Measurements from ENCODE around the gene LIM2.
A peak's percentile ranks its signal among the peaks of the same experiment; 100 is the strongest.
"Not testable (repeated sequence)": the region's sequence is repeated elsewhere in the genome, so short reads cannot be mapped to it uniquely, and the experiment has no call there.

Gene LIM2

GRCh38 chr19:51422053-51422448, 34.3 kb upstream of the LIM2 start:
- DNase-seq (ENCODE audit: extremely low spot score) = peak; percentile 89
- POLR2A ChIA-PET = interaction anchor here (0.5 kb wide), 1 partner anchor 149 kb away, joined by 3 read pairs; the partner anchor contains the start of gene ZNF175
- CTCF ChIA-PET = interaction anchor here (0.5 to 1.0 kb wide), 5 partner anchors 16 to 227 kb away, joined by 3 to 5 read pairs (median 3); no protein-coding TSS in a partner anchor
- TF ChIP-seq, protein P1, sequence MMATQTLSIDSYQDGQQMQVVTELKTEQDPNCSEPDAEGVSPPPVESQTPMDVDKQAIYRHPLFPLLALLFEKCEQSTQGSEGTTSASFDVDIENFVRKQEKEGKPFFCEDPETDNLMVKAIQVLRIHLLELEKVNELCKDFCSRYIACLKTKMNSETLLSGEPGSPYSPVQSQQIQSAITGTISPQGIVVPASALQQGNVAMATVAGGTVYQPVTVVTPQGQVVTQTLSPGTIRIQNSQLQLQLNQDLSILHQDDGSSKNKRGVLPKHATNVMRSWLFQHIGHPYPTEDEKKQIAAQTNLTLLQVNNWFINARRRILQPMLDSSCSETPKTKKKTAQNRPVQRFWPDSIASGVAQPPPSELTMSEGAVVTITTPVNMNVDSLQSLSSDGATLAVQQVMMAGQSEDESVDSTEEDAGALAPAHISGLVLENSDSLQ (IDR thresholded peaks at IDR 0.05) = no peak
- TF ChIP-seq SUZ12 (IDR thresholded peaks at IDR 0.05) (no peak), NFRKB (IDR thresholded peaks at IDR 0.05) (no peak), FOXK2 (IDR thresholded peaks at IDR 0.05) (no peak), CTBP1 (IDR thresholded peaks at IDR 0.05; ENCODE audit: borderline replicate concordance) (no peak), ZNF384 (IDR thresholded peaks at IDR 0.05) (no peak), SP1 (IDR thresholded peaks at IDR 0.05) (no peak), LEF1 (IDR thresholded peaks at IDR 0.05; ENCODE audit: borderline replicate concordance) (no peak), ARNT (IDR thresholded peaks at IDR 0.05) (no peak), FOXA1 (IDR thresholded peaks at IDR 0.05) (no peak), TARDBP (IDR thresholded peaks at IDR 0.05) (no peak), L3MBTL2 (conservative IDR thresholded peaks at IDR 0.05) (no peak), FOXM1 (IDR thresholded peaks at IDR 0.05; ENCODE audit: borderline replicate concordance) (no peak), BHLHE40 (IDR thresholded peaks at IDR 0.05; ENCODE audit: borderline replicate concordance) (no peak)

DNA sequence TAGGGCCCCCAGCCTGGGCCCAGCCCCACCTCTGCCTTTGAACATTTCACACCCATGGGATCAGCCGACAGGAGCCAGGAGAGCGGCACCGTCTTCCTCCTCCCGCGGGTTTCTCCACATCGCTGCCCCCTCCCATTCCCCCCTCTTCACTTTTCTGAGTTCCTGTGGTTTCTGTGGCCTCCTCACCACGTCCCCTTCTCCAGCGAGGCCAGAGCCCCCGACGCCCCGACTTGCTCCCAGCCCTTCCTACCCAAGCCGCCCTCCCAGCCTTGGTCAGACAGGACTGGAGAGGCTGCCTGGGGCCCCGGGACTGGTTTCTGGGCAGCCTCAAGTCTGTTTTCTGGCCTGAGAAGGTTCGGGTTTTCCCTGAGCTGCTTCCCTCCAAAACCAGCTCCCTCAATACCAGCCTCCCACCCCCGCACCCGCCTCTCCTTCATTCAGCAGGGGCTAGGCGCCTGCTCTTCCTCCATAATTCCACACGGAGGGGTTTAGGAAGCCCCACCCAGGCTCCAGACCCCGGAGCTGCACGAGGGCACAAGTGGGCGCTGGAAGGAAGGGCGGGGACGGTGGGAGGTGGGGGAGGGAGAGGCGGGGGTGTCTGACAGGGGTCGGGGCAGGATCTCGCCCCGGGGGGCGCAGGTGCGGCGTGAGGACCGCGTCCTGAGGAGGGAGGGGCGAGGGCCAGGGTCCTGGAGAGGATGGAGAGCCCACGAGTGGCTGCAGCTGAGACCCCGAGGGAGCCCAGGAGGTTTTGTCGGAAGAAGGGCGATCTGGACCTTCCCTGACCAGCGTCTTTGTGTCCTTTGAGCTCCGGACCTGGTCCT, 33.7 kb upstream of the LIM2 start:
- CTCF ChIA-PET = interaction anchor here (0.5 to 1.0 kb wide), 5 partner anchors 17 to 227 kb away, joined by 3 to 5 read pairs (median 3); no protein-coding TSS in a partner anchor
- POLR2A ChIA-PET = interaction anchor here (0.5 kb wide), 1 partner anchor 150 kb away, joined by 3 read pairs; the partner anchor contains the start of gene ZNF175
- no peak for TF ChIP-seq NFRKB (IDR thresholded peaks at IDR 0.05)
- no peak for DNase-seq (ENCODE audit: extremely low spot score)

DNA sequence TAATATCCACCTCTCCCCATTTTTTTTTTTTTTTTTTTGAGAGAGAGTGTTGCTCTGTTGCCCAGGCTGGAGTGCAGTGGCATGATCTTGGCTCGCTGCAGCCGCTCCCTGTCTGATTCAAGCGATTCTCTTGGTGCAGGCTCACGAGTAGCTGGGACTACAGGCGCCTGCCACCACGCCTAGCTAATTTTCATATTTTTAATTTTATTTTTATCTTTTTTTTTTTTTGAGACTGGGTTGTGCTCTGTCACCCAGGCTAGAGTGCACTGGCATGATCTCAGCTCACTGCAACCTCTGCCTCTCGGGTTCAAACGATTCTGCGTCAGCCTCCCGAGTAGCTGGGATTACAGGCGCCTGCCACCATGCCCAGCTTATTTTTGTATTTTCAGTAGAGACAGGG, 32.7 kb upstream of the LIM2 start:
- ChIA-PET POLR2A (interaction anchor here (1.5 kb wide), 1 partner anchor 174 kb away, joined by 4 read pairs; no protein-coding TSS in a partner anchor), CTCF (interaction anchor here (0.7 kb wide), 1 partner anchor 19 kb away, joined by 3 read pairs; no protein-coding TSS in a partner anchor)
- DNase-seq (ENCODE audit: extremely low spot score) = not testable (repeated sequence)

DNA sequence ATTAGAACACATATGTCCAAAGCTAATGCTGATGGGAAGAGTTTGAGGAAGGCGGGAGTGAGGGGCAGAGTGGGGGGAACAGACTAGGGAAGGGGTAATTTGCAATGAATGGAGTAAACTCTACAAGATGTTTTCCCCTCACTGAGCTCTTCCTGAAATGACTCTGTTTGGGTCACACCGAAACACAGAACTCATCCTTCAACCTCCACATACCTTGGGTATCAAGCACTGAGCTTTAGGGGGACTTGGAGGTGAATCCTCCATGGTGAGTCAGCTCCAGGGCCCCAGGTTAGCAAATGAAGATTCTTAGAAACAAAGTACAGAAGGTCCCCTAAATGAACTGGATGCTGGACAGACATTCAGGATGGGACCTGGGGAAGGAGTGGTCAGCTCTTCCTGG, 30.9 kb upstream of the LIM2 start:
- TF ChIP-seq FOXK2 (IDR thresholded peaks at IDR 0.05) (no peak), ELF4 (IDR thresholded peaks at IDR 0.05) (no peak), CTBP1 (IDR thresholded peaks at IDR 0.05; ENCODE audit: borderline replicate concordance) (no peak), BHLHE40 (IDR thresholded peaks at IDR 0.05; ENCODE audit: borderline replicate concordance) (no peak)
- ChIA-PET POLR2A (no interaction called here), CTCF (no interaction called here)
- DNase-seq (ENCODE audit: extremely low spot score) = no peak

GRCh38 chr19:51417810-51418157, 30.0 kb upstream of the LIM2 start:
- DNase-seq (ENCODE audit: extremely low spot score) = no peak
- ChIA-PET POLR2A (interaction anchor here (1.6 kb wide), 1 partner anchor 50 kb away, joined by 4 read pairs; no protein-coding TSS in a partner anchor), CTCF (no interaction called here)
- TF ChIP-seq FOXA1 (IDR thresholded peaks at IDR 0.05) (no peak), TARDBP (IDR thresholded peaks at IDR 0.05) (no peak), NFRKB (IDR thresholded peaks at IDR 0.05) (no peak), HDGF (IDR thresholded peaks at IDR 0.05; ENCODE audit: borderline replicate concordance) (no peak)

GRCh38 chr19:51417107-51417809, 29.5 kb upstream of the LIM2 start, which contains the start of gene SIGLEC10:
SIGLEC10 (minus strand) TSS chr19:51417642; CDS start chr19:51417581, 61 bp downstream.
- no peak for DNase-seq (ENCODE audit: extremely low spot score)
- CTCF ChIA-PET = no interaction called here
- POLR2A ChIA-PET = interaction anchor here (1.6 kb wide), 1 partner anchor 49 kb away, joined by 4 read pairs; no protein-coding TSS in a partner anchor
- no peak for TF ChIP-seq TARDBP (IDR thresholded peaks at IDR 0.05)
- no peak for TF ChIP-seq L3MBTL2 (conservative IDR thresholded peaks at IDR 0.05)

DNA sequence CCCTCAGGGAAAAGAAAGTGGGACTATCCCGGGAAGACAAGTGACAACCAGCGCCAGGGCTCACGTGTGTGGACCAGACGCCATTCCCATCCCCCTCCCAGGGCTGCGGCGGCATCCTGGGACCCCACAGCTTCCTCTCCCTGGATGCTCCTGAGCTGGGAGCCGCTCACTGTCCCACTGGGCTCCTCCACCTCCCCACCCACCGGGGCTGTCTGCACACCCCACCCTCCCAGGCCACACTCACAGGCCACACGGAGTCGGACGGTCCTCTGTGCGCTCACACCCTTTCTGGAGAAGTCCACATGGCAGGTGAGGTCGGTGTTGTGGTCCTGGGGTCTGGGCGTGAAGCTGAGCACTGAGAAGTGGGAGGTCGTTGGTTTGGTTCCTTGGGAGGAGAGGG, 28.6 kb upstream of the LIM2 start:
- DNase-seq (ENCODE audit: extremely low spot score); CTCF ChIA-PET: not testable (repeated sequence)
- POLR2A ChIA-PET = interaction anchor here (1.6 kb wide), 1 partner anchor 49 kb away, joined by 4 read pairs; no protein-coding TSS in a partner anchor

GRCh38 chr19:51415187-51415586, 27.4 kb upstream of the LIM2 start:
- POLR2A ChIA-PET = no interaction called here
- CTCF ChIA-PET = no interaction called here
- no peak for TF ChIP-seq SUZ12 (IDR thresholded peaks at IDR 0.05)
- TF ChIP-seq ZNF384 (IDR thresholded peaks at IDR 0.05) = no peak
- no peak for TF ChIP-seq ELF4 (IDR thresholded peaks at IDR 0.05)
- TF ChIP-seq FOXM1 (IDR thresholded peaks at IDR 0.05; ENCODE audit: borderline replicate concordance) = no peak
- TF ChIP-seq HDGF (IDR thresholded peaks at IDR 0.05; ENCODE audit: borderline replicate concordance) = no peak
- TF ChIP-seq TARDBP (IDR thresholded peaks at IDR 0.05) = no peak
- no peak for TF ChIP-seq ARNT (IDR thresholded peaks at IDR 0.05)
- TF ChIP-seq FOXK2 (IDR thresholded peaks at IDR 0.05) = no peak
- no peak for TF ChIP-seq L3MBTL2 (conservative IDR thresholded peaks at IDR 0.05)
- TF ChIP-seq NFRKB (IDR thresholded peaks at IDR 0.05) = no peak
- no peak for TF ChIP-seq SP1 (IDR thresholded peaks at IDR 0.05)
- no peak for TF ChIP-seq CTBP1 (IDR thresholded peaks at IDR 0.05; ENCODE audit: borderline replicate concordance)
- TF ChIP-seq, protein P1 (IDR thresholded peaks at IDR 0.05) = no peak
- no peak for TF ChIP-seq FOXA1 (IDR thresholded peaks at IDR 0.05)
- no peak for TF ChIP-seq LEF1 (IDR thresholded peaks at IDR 0.05; ENCODE audit: borderline replicate concordance)
- TF ChIP-seq BHLHE40 (IDR thresholded peaks at IDR 0.05; ENCODE audit: borderline replicate concordance) = no peak
- no peak for DNase-seq (ENCODE audit: extremely low spot score)

Data from HEK293T (cell line).